GM21381 (cell line): ENCODE data around the gene TOR3A.
A peak's percentile ranks its signal among the peaks of the same experiment; 100 is the strongest.
"Not testable (repeated sequence)": the region's sequence is repeated elsewhere in the genome, so short reads cannot be mapped to it uniquely, and the experiment has no call there.

ENCODE experiments used
- ATAC-seq: cut with Tn5 transposase; IDR thresholded peaks from one replicate; pipeline ENCODE4 v1.9.1; 2021; ENCODE audit warnings: mild to moderate bottlenecking, moderate library complexity; ENCODE audit not compliant: unreplicated experiment

The TOR3A gene

DNA sequence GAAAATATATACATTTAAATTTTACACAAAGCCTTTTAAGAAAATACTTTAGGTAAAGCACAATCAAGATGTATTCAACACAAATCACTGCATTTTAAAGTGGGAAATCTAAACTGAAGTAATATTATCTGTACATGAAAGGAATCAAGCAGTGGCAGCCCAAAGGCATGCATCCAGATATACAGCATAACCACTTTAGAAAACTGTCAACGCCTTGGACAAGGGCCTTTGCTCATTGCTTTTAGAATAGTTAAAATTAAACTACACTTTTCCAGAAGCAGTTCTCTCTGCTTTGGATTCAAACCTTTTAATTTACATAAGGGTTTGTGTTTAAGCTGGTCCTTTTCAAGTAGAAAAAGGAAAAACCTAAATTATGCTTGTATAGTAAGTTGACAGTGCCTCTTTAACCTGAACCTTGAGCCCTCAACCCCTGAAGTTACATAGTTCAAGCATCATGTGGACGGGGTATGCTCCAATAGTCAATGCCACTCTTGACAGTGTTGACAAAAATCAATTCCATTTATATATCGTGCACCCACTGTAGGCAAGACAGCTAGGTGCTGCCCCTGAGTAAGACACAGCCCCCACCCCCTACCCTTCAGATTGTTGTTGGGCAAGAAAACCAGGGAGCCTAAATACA is 22.9 kb downstream of the TOR3A start:
- no peak for ATAC-seq

DNA sequence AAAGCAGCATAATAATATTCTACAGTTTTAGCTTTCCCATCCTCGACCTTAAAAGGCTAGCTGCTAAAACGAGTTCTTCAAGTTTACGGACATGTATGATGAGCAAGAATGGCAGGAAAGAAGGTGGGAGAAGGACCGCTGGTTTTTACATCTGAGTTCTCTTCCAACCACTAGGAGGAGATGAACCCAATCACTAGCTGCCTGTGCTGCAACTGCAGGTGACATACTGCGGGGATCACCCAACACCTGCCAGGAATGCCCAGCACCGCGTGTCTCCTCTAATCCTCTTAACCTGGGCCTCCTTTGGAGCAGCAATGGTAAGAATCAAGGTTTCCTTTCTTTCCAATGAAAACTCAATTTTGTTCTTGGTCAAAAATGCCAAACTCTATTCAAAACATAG is 23.5 kb downstream of the TOR3A start:
- no peak for ATAC-seq

DNA sequence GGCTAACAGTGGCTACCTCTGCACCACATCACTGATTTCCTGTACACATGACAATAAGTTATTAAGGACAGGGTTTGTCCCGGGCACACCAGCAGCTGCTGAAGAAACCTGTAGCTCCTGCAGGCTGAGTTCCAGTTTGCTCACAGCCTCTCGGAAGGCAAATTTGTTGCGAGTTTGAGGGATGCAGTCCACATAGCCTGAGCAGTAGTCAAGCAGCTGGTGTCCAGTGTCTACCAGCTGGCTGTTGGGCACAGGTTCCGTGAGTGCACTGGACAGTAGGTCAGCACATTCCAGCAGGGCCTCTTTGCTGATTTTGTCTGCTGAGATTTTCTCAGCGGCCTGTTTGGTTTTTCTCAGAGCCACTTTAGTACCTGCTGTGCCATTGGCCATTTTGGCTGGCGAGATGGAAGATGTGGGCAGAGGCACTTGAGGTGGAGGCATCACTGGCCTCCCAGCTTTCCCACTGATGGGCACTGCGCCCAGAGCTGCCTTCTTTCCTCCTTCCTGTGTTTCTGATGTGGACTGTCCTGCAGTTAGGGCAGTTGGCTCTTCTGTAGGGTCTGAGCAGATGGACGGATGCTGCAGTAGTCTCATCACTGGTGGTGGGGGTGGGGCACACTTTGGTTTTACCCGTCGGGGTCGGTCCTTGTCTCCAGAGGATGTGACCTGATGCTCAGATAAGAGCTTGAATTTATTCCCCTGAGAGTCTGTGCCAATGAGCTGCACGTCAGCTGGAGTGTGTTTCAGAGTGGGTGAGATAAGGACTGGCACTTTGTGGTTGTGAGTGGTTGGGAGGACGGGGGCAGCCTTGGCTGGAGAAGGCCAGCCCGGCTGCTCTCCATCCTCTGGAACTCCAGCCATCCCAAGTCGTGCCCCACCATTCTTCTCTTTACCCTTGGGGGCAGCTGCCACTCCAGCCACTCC is 26.1 kb downstream of the TOR3A start:
- no peak for ATAC-seq

DNA sequence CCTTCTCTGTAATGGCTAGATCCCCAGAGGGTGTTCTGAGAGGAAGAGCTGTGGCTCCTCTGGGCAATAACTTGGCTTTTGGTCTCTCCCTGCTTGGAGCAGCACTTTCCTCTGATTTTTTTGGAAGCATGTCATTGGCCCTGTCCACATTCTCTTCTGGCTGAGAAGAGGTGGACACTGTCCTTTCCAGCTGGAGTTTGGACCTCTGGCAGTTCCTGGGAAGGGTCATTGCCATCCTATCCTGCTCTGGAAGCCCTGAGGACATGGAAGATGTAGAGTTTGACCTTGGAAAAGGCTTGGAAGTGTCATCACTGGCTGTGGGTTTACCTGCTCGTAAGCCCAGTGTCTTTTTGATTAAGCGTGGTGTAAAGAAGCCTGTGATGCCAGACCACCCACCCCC is 26.8 kb downstream of the TOR3A start:
- no peak for ATAC-seq

DNA sequence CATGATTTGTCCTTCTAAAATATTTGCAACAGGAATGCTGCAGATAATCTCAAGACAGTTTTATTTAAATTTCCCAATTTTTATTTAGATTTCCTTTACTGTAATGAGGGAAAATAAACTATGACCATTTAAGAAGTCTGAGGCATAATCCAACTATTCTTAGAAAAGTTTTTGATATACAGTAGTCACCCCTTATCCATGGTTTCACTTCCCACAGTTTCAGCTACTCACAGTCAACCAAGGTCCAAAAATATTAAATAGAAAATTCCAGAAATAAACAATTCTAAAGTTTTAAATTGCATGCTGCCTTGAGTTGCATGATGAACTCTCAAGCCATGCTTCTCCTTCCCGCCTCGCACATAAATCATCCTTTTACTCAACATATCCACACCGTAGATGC is 33.3 kb downstream of the TOR3A start:
- ATAC-seq = no peak

DNA sequence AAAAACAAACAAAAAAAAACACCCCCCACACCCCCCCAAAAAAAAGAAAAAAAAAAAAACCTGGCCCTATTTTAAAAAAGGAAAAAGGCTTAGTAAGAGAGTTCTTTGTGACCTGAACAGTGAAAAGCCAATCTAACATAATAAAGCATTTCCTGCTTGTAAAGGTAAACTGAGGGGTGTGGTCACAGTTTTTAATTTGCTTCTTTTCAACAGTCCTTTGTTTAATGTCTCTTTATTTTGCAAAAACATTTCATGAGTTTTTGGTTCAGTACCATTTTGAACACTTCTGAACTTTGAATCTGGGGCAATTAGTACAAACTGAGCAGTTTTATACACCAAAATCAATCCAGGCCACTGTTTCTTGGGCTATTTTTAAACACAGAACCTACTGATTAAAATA is 37.6 kb downstream of the TOR3A start:
- ATAC-seq = no peak

DNA sequence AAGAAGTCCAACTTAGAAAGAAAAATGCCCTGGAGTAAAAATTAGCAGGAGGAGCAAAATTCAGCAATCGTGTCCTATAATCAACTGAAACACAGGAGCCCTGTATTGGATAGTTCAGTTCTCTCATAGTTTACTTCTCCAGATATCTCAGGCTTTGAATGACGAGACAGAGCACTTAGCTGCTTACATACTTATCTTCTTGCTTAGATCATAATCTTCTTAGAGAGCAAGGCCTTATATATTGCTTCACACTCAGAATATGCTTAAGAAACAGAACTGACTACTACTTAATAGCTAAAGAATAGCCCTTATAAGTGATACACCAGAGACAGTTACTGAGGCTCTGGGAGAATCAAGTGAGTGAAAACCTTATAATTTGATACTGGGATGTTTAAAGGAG is 38.9 kb downstream of the TOR3A start:
- no peak for ATAC-seq

DNA sequence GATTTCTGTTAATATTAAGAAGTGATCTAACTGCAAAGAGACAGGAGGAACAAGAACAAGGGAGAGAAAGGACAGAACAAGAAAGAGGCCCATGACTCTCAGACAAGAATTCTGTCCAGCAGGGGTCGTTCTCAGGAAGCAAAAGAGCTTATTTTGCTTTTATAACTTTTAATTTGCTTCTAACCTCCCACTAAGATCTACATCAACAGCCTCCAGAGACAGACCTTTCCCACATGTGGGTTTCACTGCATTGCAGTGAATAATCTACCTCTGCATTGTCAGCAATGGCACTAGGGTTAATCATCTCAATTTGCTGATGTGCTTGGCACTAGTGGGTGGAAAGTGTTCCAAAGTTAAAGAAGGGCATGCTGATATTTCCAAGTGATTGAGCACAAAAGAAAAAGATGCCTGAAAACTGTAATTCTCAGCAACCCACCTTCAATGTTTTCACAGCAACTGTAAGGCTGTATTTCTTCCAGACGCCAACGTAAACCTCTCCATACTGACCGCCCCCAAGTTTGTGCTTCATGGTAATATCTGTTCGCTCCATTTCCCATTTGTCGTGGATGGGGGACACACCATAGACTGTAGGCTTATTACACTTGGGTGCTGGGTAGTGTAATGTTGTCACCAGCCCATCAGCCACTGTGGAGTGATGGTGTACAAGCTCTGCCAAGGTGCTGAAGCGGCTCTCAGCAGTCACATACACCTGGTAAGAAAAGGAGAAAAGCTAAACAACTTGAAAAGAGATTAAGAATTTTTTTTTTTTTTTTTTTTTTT is 39.5 kb downstream of the TOR3A start:
- no peak for ATAC-seq

DNA sequence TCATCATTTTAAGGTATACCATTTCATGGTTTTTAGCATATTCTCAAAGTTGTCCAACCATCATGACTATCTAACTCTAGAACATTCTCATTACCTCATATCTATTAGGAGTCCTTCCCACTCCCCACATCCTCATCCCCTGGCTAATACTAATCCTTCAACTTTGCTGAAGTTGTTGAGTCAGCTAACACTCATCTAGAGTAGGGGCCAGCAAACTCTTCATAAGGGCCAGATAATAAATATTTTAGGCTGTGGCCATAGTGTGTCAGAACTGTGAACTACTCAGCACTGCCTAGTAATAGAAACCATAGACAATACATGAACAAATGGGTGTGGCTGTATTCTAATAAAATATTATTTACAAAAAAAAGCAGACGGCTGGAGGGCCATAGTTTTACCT is 43.0 kb downstream of the TOR3A start:
- no peak for ATAC-seq

DNA sequence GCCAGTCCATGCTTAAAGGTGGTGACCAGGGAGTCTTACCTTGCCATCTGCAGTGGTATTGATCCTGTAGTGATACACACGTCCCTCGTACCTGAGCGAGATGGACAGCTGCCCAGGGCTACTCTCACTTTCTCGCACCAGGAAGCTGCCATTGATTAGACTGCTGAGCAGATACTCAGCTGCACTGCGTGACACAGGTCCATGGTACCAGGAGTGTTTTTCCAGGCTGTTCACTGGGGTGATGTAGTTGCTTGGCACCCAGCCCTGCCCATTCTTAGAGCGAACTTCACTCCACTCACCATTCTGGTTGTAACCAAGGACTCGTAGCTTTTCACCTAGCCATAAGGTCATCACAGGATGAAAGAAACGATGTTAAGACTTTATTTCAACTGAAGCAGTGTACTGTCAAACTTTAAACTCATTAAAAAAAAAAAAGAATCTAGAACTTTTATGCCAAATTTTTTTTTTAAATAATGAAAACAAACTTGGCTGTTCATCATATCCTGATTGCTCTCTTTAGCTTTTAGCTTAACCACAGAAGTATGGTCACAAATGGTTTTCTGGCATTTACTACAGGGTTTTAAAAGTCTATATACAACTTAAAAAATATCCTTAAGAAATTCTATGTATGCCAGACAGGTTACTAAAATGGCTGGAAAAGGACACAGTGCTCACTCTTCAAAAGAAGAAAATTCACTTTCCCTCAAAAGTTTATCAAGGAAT is 44.6 kb downstream of the TOR3A start:
- no peak for ATAC-seq

DNA sequence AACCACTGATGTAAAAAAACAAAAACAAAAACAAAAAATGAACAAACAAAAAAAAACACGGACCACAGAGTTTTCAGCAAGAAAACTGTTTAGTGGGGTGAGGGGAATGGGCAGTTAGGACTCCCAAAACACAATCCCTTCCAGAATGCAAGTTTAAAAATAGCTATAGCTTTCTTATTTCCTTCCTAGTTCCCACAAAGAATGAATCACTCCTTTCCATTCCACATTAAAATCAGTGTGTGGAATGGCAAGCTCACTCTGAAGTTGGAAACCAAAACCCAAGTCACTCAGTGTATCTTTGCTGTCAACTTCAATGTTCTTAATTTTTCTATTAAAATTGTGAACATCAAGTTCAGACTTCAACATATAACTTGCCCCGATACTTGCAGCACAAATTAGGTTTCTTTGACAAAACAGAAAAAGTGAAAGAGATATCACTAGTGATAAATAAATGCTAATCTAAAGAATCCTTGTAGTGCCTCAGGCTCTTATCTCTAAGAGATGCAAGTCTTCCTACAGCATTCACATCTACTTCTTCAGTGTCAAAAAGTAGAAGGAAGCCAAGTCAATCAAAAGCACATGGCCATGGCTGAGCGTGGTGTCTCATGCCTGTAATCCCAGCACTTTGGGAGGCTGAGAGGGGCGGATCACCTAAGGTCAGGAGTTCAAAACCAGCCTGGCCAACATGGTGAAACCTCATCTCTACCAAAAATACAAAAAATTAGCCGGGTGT is 45.5 kb downstream of the TOR3A start:
- ATAC-seq = no peak

DNA sequence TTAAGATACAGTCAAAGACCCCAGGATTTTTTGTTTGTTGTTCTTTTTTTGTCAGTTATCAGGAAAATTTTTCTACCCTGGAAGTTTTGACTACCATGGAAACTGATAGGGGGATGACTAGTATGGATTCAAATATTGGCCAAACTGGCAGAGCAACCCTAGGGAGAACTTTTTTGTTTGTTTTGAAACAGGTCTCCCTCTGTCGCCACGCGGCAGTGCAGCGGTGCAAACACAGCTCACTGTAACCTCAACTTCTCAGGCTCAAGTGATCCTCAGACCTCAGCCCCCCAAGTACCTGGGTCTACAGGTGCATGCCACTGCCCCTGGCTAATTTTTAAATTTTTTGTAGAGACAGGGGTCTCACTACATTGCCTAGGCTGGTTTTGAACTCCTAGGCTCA is 46.6 kb downstream of the TOR3A start:
- no peak for ATAC-seq

DNA sequence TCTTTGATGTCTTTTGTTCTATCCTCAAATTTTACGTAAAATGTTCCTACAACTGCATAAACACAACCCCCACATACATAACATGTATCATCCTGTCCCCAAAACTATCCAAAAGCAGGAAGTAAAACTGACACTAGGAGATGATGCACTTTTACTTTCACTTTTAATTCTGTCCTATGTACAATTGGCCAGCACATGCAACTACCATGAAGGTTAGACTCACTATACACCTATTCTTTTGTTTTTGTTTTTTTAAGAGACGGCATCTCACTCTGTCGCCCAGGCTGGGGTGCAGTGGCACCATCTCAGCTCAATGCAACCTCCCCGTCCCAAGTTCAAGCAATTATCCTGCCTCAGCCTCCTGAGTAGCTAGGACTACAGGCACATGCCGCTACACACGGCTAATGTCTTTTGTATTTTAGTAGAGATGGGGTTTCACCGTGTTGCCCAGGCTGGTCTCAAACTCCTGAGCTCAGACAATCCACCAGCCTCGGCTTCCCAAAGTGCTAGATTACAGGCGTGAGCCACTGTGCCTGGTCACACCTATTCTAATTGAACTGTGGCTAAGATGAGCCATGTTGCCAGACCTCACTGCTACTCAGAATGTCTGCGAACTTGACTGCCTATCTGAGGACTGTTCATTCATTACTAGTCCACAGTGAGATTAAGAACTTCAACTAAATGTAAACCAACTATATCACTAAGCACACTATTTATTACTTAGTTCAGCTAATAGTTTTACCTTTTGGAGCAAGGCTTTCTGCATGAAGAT is 48.0 kb downstream of the TOR3A start:
- peak; percentile 99 for ATAC-seq

DNA sequence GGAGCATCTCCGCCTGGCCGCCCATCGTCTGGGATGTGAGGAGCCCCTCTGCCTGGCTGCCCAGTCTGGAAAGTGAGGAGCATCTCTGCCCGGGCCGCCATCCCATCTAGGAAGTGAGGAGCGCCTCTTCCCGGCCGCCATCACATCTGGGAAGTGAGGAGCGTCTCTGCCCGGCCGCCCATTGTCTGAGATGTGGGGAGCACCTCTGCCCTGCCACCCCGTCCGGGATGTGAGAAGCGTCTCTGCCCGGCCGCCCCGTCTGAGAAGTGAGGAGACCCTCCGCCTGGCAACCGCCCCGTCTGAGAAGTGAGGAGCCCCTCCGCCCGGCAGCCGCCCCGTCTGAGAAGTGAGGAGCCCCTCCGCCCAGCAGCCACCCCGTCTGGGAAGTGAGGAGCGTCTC is 53.3 kb downstream of the TOR3A start:
- ATAC-seq = not testable (repeated sequence)

DNA sequence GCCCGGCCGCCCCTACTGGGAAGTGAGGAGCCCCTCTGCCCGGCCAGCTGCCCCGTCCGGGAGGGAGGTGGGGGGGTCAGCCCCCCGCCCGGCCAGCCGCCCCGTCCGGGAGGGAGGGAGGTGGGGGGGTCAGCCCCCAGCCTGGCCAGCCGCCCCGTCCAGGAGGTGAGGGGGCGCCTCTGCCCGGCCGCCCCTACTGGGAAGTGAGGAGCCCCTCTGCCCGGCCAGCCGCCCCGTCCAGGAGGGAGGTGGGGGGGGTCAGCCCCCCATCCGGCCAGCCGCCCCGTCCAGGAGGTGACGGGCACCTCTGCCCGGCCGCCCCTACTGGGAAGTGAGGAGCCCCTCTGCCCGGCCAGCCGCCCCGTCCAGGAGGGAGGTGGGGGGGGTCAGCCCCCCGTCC is 53.8 kb downstream of the TOR3A start:
- ATAC-seq = not testable (repeated sequence)

DNA sequence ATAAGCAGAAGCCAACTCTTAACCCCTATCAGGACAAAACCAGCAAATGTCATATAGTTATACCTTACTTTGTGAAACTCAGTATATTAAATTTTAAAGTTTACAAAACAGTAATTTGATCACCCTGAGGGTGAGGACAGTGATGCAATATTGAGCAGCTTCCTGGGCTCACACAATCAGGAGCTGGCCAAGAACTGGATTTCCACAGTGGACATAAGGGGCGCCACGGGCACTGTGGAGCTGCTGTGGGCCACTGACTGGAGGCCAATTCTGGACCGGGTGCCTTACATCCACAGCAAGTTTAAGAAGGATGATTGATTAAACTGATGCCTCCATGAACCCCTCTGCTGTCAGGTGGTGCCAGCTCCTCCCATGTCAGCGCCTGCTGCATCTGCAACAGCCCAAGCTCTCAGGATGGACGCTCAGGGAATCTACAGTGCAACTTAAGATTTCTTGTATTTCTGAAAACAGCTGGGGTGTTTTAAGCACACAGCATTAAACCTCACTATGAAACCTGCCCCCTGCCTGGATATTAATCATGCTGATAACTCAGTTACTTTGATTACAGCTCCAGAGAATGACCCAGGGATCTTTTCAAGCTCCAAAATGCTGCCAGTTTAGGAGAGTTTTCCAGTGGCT is 55.9 kb downstream of the TOR3A start:
- no peak for ATAC-seq

DNA sequence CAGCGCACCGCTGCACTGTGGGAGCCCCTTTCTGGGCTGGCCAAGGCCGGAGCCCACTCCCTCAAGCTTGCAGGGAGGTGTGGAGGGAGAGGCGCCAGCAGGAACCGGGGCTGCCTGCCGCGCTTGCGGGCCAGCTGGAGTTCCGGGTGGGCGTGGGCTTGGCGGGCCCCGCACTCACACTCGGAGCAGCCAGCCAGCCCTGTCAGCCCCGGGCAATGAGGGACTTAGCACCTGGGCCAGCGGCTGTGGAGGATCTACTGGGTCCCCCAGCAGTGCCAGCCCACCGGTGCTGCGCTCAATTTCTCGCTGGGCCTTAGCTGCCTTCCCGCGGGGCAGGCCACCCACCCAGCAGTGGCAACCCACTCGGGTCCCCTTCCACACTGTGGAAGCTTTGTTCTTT is 56.9 kb downstream of the TOR3A start:
- not testable (repeated sequence) for ATAC-seq

DNA sequence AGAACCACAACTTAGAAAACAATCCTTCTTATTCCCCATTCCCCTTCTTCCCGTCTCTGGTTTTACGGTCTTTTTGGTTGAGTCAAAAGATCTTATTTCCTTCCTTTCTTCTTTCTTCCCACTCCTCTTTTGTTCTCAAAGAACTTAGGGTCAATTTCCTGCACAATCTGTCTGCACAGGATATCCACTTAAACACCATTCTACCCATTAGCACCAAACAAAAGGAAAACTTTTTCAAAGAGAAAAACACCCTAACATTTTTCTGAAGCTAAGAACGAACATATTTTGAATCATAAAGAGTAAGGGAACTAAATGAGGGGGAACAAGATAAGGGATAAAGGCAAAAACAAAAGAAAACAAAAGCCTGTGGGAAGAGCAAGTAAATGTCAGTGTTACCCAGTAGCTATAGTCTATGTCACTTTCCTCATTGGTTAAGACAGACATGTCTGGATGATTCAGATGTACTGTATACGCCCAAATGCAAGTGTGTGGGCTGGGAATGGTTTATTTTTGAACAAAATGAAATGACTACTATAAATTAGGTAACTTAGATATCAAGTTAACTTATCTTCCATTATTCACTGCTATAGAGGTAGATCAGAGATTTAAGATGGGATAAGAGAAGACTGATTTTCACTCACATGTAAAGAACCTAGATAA is 59.9 kb downstream of the TOR3A start:
- ATAC-seq = no peak

DNA sequence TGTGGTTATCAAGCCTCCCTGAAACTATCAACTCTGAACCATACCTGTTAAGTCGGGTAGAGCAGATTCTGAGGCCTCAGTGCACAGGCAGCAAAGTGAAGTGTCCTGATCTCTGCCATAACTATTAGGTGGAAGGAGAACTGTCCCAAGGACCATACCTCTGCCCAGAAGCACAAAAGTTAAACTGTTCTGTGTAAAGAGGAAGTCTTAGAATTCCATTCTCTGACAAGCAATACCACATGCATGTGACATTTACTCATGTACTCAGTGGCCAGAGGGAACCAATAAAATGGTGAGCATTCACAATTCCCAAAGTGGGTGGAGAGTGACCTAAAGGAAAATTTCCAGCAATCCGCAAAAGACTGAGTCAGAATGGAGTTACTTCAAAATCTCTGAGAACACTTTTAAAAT is 61.0 kb downstream of the TOR3A start:
- ATAC-seq = no peak
